GM19455 (cell line): ENCODE results near the gene TEKTIP1.
"Not testable (repeated sequence)": the region's sequence is repeated elsewhere in the genome, so short reads cannot be mapped to it uniquely, and the experiment has no call there.

Source experiments
- ATAC-seq: cut with Tn5 transposase; IDR thresholded peaks from one replicate; pipeline ENCODE4 v1.9.1; 2021; ENCODE audit not compliant: unreplicated experiment

The TEKTIP1 gene

DNA sequence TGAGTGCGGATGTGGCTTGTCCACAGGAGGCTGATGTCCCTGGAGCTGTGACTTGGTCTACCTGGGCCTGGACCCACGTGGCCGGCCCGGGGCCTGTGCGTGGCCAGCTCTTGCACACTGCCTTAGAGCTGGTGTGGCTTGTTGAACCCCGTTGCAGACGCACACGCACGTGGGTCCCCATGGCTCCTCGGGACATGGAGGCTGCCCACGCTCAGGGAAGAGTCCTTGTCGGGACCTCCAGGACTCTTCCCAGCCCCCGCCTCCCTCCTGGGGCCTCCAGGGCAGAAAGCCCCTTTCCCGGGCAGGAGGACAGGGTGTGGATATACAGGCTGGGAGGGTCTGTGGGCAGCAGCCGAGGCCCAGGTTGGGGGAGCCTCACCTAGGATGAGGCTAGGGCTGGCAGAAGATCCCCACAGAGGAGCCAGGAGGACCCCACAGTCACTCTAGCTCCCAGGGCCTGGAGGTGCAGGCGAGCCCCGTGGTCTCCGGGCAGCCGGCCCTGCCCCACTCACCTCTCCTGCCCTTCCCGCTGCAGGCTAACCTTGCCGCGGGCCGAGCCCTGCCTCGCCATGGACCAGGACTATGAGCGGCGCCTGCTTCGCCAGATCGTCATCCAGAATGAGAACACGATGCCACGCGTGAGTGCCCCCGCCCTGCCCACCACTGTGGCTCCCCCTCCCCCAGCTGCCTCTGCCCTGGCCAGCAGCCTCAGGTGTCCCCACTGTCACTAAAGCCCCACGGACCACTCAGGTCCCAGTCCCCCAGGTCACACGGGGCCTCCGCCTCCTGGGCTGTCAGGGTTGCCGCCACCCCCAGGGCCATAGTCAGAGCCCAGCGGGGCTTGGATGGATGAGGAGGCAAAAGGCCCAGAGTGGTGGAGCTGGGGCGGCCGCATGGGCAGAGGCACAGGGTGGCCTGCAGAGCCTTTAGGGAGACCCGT is 16.3 kb upstream of the TEKTIP1 start:
- ATAC-seq = no peak

DNA sequence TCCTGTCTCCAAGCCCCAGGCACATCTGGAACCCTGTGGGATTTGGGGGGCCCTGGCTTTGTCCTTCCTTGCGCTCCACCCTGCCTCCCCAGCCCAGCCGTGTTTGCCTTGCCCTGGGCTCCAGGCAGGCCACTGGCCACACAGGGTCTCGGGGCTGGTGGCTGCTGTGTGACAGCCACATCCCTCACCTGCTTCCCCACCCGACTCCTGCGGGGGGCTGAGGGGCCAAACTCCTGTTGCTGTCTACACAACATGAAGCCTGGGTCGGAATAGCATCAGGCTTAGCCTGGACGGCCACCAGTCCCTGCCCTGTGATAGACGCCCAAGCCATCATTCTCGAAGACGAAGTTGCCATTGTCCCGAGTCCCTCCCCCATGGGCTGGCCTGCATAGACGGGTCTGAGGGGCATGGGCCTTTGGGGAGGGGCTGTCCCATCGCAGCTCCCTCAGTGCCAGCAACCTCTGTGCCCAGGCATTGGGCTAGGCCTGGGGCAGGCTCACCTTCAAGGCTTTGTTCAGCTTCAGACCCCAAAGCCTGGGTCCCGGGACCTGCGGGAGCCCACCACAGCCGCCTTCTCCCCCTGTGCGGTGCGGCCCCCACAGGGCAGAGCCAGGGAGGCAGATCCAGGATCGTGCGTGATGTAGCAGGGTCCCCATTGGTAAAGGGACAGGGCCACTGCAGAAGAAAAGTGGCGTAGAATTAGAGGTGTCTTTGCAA is 15.5 kb upstream of the TEKTIP1 start:
- ATAC-seq = no peak

DNA sequence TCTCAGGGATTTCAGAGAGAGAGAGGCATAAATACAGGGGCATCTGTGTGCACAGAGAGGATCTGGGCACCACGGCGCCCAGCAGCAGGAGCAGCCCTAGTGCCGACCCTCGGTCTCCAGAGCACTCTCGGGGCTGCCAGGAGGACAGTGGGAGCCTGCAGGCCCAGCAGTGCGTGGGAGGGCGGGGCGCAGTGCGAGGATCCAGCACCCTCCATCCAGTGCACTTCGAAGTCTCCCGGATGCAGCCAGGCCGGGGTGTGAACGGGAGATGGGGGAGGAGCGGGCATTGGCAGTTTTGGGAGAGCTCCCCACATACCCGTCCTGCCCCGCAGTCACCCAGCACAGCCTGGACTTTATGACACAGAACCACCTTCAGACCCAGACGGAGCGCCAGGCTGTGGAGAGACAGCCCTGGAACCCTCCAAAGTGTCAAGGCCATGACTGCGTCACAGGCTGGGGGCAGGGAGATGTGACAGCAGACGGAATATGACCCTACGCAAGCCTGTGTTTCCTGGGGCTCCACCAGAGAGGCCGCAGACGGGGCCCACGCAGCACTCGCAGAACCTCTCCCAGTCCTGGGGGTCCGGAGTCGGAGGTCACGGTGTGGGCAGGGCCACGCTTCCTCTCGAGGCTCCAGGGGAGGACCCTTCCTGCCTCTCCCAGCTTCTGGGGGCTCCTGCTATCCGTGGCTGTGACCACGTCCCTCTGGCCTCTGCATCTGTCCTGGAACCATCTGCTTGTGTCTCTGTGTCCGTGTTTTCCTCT is 14.7 kb upstream of the TEKTIP1 start:
- ATAC-seq = no peak

DNA sequence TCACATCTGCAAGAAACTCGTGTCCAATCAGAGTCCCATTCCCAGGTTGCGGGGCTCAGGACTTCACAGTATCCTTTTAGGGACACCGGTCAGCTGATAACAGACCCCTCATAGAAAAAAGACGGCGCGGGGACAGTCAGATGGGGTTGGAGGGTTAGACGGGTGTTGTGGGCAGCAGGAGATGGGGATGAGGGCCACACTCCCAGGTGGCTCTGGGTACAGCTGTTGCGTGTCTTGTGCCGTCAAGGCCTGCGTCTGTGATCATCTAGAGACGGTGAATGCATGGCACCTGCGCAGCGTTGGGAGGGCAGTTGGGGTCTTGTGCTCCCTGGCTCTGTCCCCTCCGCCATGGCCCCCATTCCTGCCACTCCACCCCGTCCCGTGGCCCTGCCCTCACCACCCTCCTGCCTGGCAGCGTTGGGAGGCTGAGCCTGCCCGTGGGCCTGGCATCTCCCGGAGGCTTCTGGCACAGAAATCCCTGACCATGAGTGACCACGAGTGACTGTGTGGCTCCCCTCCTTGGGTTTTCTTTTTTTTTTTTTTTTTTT is 14.0 kb upstream of the TEKTIP1 start:
- ATAC-seq = no peak

DNA sequence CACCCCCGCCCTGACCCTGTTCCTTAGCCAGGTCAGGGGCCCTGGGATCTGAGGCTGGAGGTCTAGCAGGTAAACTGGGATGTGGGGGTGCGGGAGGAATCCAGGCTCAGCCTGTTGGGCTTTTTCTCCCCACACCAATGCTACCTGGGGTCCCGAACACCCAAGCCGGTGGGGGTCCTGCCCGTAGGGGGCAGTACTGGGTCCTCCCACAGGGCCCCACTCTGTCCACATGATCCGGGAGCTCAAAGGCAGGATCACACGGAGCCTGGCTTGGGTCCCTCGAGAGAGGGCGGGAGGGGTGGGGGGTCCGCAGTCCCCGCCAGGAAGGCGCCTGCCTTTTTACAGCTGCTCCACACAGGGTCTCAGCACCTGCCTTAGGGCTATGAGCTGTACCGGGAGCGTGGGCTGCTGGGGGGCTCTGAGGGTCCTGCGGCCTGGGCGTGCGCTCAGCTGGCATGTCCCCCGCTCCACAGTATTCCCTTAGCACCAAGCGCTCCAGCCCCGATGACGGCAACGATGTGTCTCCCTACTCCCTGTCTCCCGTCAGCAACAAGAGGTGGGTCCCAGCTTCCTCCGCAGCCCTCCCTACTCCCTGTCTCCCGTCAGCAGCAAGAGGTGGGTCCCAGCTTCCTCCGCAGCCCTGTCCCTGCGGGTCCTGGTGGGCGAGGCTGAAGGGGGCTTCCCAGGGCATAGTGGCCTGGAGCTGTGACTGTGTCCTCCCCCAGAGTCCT is 12.3 kb upstream of the TEKTIP1 start:
- no peak for ATAC-seq

DNA sequence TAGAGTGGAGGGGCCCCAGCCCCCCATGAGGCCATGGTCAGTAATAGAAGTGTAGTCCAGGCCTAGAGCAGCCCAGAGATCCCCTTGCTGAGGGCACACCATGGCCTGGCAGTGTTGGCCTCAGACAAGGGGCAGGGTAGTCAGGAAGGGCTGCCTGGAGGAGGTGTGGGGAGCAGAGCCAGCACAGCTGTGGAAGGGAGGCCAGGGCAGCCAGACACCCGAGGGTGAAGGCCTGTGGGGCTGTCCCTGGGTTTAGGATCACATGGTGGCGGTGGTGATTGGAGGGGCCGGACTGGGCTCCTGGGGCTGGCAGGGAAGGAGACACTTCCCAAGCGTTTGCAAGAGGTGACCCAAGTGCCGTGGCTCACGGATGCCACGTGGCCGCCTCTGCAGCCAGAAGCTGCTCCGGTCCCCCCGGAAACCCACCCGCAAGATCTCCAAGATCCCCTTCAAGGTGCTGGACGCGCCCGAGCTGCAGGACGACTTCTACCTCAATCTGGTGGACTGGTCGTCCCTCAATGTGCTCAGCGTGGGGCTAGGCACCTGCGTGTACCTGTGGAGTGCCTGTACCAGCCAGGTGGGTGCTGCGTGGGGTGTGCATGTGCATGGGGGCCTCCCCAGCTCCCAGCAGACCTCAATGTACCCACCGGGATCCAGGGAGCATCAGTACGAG is 11.6 kb upstream of the TEKTIP1 start:
- ATAC-seq = no peak

- ATAC-seq = no peak
These were observed 10.9 kb upstream of the TEKTIP1 start for GRCh38 chr19:3528080-3528479.

- ATAC-seq = no peak
These were observed 10.3 kb upstream of the TEKTIP1 start for GRCh38 chr19:3528539-3529211.

DNA sequence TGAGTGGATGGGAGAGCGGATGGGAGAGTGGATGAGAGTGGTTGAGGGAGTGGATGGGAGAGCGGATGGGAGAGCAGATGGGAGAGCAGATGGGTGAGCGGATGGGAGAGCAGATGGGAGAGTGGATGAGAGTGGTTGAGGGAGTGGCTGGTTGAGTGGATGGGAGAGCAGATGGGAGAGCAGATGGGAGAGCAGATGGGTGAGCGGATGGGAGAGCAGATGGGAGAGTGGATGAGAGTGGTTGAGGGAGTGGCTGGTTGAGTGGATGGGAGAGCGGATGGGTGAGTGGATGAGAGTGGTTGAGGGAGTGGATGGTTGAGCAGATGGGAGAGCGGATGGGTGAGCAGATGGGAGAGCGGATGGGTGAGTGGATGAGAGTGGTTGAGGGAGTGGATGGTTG is 9.7 kb upstream of the TEKTIP1 start:
- not testable (repeated sequence) for ATAC-seq

DNA sequence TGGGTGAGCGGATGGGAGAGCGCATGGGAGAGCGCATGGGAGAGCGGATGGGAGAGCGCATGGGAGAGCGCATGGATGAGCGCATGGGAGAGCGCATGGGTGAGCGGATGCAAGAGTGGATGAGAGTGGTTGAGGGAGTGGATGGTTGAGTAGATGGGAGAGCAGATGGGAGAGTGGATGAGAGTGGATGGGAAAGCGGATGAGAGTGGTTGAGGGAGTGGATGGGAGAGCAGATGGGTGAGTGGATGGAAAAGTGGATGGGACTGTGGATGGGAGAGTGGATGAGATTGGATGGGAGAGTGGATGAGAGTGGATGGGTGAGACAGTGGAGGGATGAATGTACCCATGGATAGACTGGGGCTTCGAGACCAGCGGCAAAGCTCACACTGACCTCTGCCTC is 8.6 kb upstream of the TEKTIP1 start:
- ATAC-seq = no peak

DNA sequence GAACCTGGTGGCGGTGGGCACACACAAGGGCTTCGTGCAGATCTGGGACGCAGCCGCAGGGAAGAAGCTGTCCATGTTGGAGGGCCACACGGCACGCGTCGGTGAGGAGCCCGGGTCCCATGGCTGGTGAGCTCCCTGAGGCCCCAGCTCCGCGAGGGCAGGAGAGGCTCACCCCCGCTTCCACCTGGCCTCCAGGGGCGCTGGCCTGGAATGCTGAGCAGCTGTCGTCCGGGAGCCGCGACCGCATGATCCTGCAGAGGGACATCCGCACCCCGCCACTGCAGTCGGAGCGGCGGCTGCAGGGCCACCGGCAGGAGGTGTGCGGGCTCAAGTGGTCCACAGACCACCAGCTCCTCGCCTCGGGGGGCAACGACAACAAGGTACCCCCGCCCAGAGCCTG is 7.3 kb upstream of the TEKTIP1 start:
- ATAC-seq = no peak

- no peak for ATAC-seq
These were observed 6.7 kb upstream of the TEKTIP1 start for GRCh38 chr19:3532154-3532786.

GRCh38 chr19:3533033-3533432 is 5.9 kb upstream of the TEKTIP1 start:
- ATAC-seq = no peak

GRCh38 chr19:3533563-3534216 is 5.3 kb upstream of the TEKTIP1 start:
- no peak for ATAC-seq

- no peak for ATAC-seq
These were observed 4.4 kb upstream of the TEKTIP1 start for GRCh38 chr19:3534375-3535234.

DNA sequence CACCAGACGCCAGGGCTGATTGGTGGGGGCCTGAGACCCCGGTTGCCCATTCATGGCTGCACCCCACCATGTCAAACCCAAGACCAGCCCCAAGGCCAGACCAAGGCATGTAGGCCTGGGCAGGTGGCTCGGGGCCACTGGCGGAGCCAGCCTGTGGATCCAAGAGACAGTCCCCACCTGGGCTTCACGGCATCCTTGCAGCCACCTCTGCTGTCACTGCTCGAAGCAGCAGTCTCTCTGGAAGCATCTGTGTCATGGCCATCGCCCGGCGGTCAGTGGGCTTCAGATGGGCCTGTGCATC is 3.8 kb upstream of the TEKTIP1 start:
- no peak for ATAC-seq

DNA sequence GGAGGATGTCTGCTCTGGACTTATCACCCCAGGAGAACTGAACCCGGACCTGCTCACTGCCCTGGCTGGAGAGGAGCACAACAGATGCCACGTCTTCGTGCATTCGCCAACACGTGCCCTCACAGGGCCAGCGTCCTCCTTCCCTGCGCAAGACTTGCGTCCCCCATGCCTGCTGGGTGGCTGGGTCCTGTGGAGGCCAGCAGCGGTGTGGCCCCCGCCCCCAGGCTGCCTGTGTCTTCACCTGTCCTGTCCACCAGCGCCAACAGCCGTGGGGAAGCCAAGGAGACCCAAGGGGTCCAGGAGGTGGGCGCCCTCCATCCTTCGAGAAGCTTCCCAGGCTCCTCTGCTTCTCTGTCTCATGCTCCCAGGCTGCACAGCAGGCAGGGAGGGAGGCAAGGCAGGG is 3.4 kb upstream of the TEKTIP1 start:
- no peak for ATAC-seq

- ATAC-seq = no peak
These were observed 3.0 kb upstream of the TEKTIP1 start for GRCh38 chr19:3535981-3536380.
